SK-N-SH (cell line): ENCODE data around the gene RHBG. TPM values are rescaled to one million over a fixed set of nuclear protein-coding genes. Genes with fewer than 3 reads are reported as not detected.
"Not testable (repeated sequence)": the region's sequence is repeated elsewhere in the genome, so short reads cannot be mapped to it uniquely, and the experiment has no call there.

Source experiments
- CTCF ChIA-PET: fragments of 300-600, 350-600 bp; formaldehyde crosslinking; extraction: SDS; loops from one replicate; lab custom pipeline; 2021; lab: Yijun Ruan, JAX
- POLR2A ChIA-PET: fragments of 350-600 bp; sonication (Branson Sonifier 250); formaldehyde crosslinking; extraction: SDS; loops from one replicate; lab custom pipeline; 2020; ENCODE audit warnings: antibody characterized with exemption, inconsistent platforms; lab: Yijun Ruan, JAX
- DNase-seq: peaks from one replicate; pipeline ENCODE4 v3.0.0; 2012
- H2AFZ ChIP-seq: fragments of 200-600 bp; sonication (generic); 2 replicates; pipeline ENCODE4 v1.8.1; 2016; ENCODE audit warnings: antibody characterized with exemption, mild to moderate bottlenecking, low read depth
- H3F3A ChIP-seq: fragments of 200-600 bp; sonication (generic); replicated peaks from 2 replicates; pipeline ENCODE3; 2016; ENCODE audit warnings: antibody characterized with exemption, mild to moderate bottlenecking; ENCODE audit not compliant: insufficient read depth
- H3K27ac ChIP-seq, 2 experiments: fragments of 200-500 bp in 1 of 2; fragments of 200-600 bp in 1 of 2; sonication (Bioruptor generic) in 1 of 2; sonication (generic), shearing (Covaris generic) in 1 of 2; 2 replicates each; pipeline versions ENCODE4 v1.5.1 to v1.6.1; 2014 to 2016; ENCODE audit warnings: low read depth in 2 of 2, inconsistent platforms in 1 of 2, low read length in 1 of 2, mild to moderate bottlenecking in 1 of 2, mixed read lengths in 1 of 2
- H3K27me3 ChIP-seq: fragments of 200-600 bp; sonication (generic), shearing (Covaris generic); 2 replicates; pipeline ENCODE4 v1.6.1; 2016; ENCODE audit warnings: mixed run types; ENCODE audit not compliant: insufficient read depth
- H3K36me3 ChIP-seq, 2 experiments: fragments of 200-500 bp in 1 of 2; fragments of 200-600 bp in 1 of 2; sonication (Bioruptor generic) in 1 of 2; sonication (generic) in 1 of 2; replicated peaks in 1 of 2; 2 replicates each; pipeline versions ENCODE3 to v1.5.1; 2014 to 2016; ENCODE audit warnings: low read length in 1 of 2, mild to moderate bottlenecking in 1 of 2; ENCODE audit not compliant: insufficient read depth in 2 of 2, control insufficient read depth in 1 of 2
- H3K4me1 ChIP-seq, 2 experiments: fragments of 200-500 bp in 1 of 2; fragments of 200-600 bp in 1 of 2; sonication (Bioruptor generic) in 1 of 2; sonication (generic), shearing (Covaris generic) in 1 of 2; 2 replicates each; pipeline versions ENCODE4 v1.5.1 to v1.6.1; 2014 to 2016; ENCODE audit warnings: low read depth in 1 of 2, low read length in 1 of 2, mixed run types in 1 of 2; ENCODE audit not compliant: insufficient read depth in 2 of 2, control insufficient read depth in 1 of 2
- H3K4me2 ChIP-seq: fragments of 200-600 bp; sonication (generic), shearing (Covaris generic); 2 replicates; pipeline ENCODE4 v1.6.1; 2017; ENCODE audit warnings: mixed run types
- H3K4me3 ChIP-seq, 2 experiments: fragments of 200-500 bp in 1 of 2; fragments of 200-600 bp in 1 of 2; sonication (Bioruptor generic) in 1 of 2; sonication (generic), shearing (Covaris generic) in 1 of 2; 2 replicates each; pipeline versions ENCODE4 v1.5.1 to v1.8.1; 2014 to 2016; ENCODE audit warnings: low read depth in 2 of 2, inconsistent platforms in 1 of 2, low read length in 1 of 2, mild to moderate bottlenecking in 1 of 2, mixed read lengths in 1 of 2, moderate library complexity in 1 of 2
- H3K79me2 ChIP-seq: fragments of 200-600 bp; sonication (generic); 2 replicates; pipeline ENCODE4 v1.8.1; 2017; ENCODE audit warnings: mild to moderate bottlenecking; ENCODE audit not compliant: insufficient read depth
- H3K9ac ChIP-seq: fragments of 200-600 bp; sonication (generic); 2 replicates; pipeline ENCODE4 v1.6.1; 2017; ENCODE audit warnings: mixed run types
- H3K9me2 ChIP-seq: fragments of 200-600 bp; sonication (generic); 2 replicates; pipeline ENCODE4 v1.6.1; 2017; ENCODE audit warnings: mixed run types
- H3K9me3 ChIP-seq: fragments of 200-600 bp; sonication (generic); 2 replicates; pipeline ENCODE4 v1.6.1; 2017; ENCODE audit warnings: mixed run types, mild to moderate bottlenecking, moderate library complexity
- H4K20me1 ChIP-seq: fragments of 200-600 bp; sonication (generic); 2 replicates; pipeline ENCODE4 v1.6.1; 2017; ENCODE audit warnings: mild to moderate bottlenecking, mixed run types; ENCODE audit not compliant: insufficient read depth
- CTCF ChIP-seq: fragments of 200-600 bp; sonication (generic); IDR thresholded peaks from 2 replicates; pipeline ENCODE4 v1.6.1; 2017; ENCODE audit warnings: antibody characterized with exemption, mild to moderate bottlenecking, moderate library complexity
- ELF1 ChIP-seq: IDR thresholded peaks from 2 replicates; pipeline ENCODE4 v1.4.0; 2012
- EZH2phosphoT487 ChIP-seq: fragments of 200-600 bp; sonication (generic); IDR thresholded peaks from 2 replicates; pipeline ENCODE4 v1.6.1; 2017; ENCODE audit warnings: low read depth, mixed run types, mild to moderate bottlenecking, antibody characterized with exemption, moderate library complexity, borderline replicate concordance
- TAF1 ChIP-seq: IDR thresholded peaks from 2 replicates; pipeline ENCODE4 v1.6.1; 2012; ENCODE audit warnings: low read depth, mild to moderate bottlenecking, low read length, moderate library complexity, borderline replicate concordance
- TEAD4 ChIP-seq: IDR thresholded peaks from 2 replicates; pipeline ENCODE4 v1.4.0; 2012; ENCODE audit warnings: mild to moderate bottlenecking, borderline replicate concordance; ENCODE audit not compliant: insufficient read depth
- WGBS: methylation state at CpG from one replicate; pipeline ENCODE4 v1.1.6; 2017; ENCODE audit warnings: low lambda C conversion rate; 5-methylcytosine and 5-hydroxymethylcytosine counted together
- polyA plus RNA-seq, 3 experiments: library from polyadenylated mRNA; depleted of rRNA; stranded (reverse); fragments of >200 nt; gene quantifications; 2 replicates each; pipeline ENCODE4 v1.2.3, GENCODE V29; 2012

RHBG gene
- polyA plus RNA-seq, 1 of the 3 experiments (the other 2 are of a cell fraction) = 0.18 TPM

GRCh38 chr1:156320560-156320959 is 48.5 kb upstream of the RHBG start:
- ChIA-PET CTCF (interaction anchor here (1.3 to 2.9 kb wide), 5 partner anchors 11 to 106 kb away, joined by 3 to 12 read pairs (median 4); no protein-coding TSS in a partner anchor), POLR2A (no interaction called here)
- H3K79me2 ChIP-seq = peaks cover 14% of the 10 kb centered on the region; the same call in 1 of the 2 replicates
- H3K9ac ChIP-seq = no peak overlapping the region
- H4K20me1 ChIP-seq = 0 out of 2 replicates have a peak, but pooled peaks cover 3% of the 10 kb centered on the region
- TF ChIP-seq TEAD4 (no peak), EZH2phosphoT487 (no peak), ELF1 (no peak)
- 87% methylated on average over 3 of the region's 3 CpGs for WGBS
- H2AFZ ChIP-seq = no peak overlapping the region
- peaks cover 11% of the 10 kb centered on the region for H3F3A ChIP-seq
- no peaks in the 10 kb centered on the region for H3K27me3 ChIP-seq
- no peaks in the 10 kb centered on the region for H3K9me2 ChIP-seq
- DNase-seq = no peak
- no peak overlapping the region for H3K4me3 ChIP-seq
- no peak overlapping the region for H3K27ac ChIP-seq
- H3K4me1 ChIP-seq = no peaks in the 10 kb centered on the region
- H3K4me2 ChIP-seq = no peak overlapping the region
- H3K9me3 ChIP-seq = no peaks in the 10 kb centered on the region
- peaks cover 74 to 92% of the 10 kb centered on the region in 2 experiments for H3K36me3 ChIP-seq

GRCh38 chr1:156323179-156323578 is 45.8 kb upstream of the RHBG start:
- H3K4me2 ChIP-seq, H3F3A ChIP-seq, H3K27me3 ChIP-seq, H3K9me2 ChIP-seq, H4K20me1 ChIP-seq, H3K27ac ChIP-seq, DNase-seq, H3K4me3 ChIP-seq, H3K9ac ChIP-seq, H2AFZ ChIP-seq, H3K9me3 ChIP-seq, H3K4me1 ChIP-seq: not testable (repeated sequence)
- Histone ChIP-seq H3K79me2 (peaks cover 20% of the 10 kb centered on the region; the same call in 1 of the 2 replicates), H3K36me3 (peaks cover 49 to 74% of the 10 kb centered on the region in 2 experiments)
- ChIA-PET CTCF (interaction anchor here (1.1 to 1.5 kb wide), 4 partner anchors 13 to 123 kb away, joined by 3 to 4 read pairs (median 3); no protein-coding TSS in a partner anchor), POLR2A (interaction anchor here (0.7 kb wide), 1 partner anchor 20 kb away, joined by 4 read pairs; no protein-coding TSS in a partner anchor)
- WGBS = 88% methylated on average over 9 of the region's 9 CpGs

- peaks cover 41 to 44% of the 10 kb centered on the region in 2 experiments for H3K36me3 ChIP-seq
- H4K20me1 ChIP-seq = peaks cover 18% of the 10 kb centered on the region
- H3K27me3 ChIP-seq = no peaks in the 10 kb centered on the region
- CTCF ChIA-PET = interaction anchor here (0.7 to 2.8 kb wide), 11 partner anchors 11 to 207 kb away, joined by 3 to 11 read pairs (median 4); partner anchors contain the start of gene SMG5
- no peak for DNase-seq
- H3K9me3 ChIP-seq = no peaks in the 10 kb centered on the region
- peaks cover 60% of the 10 kb centered on the region for H3K79me2 ChIP-seq
- no peaks in the 10 kb centered on the region for H3F3A ChIP-seq
- no peak overlapping the region for H3K27ac ChIP-seq
- no peak overlapping the region for H3K9ac ChIP-seq
- H3K9me2 ChIP-seq = no peaks in the 10 kb centered on the region
- TF ChIP-seq TAF1 (no peak), CTCF (peak; percentile 52)
- TF ChIP-seq, all 33 proteins: peak for 1
- Histone ChIP-seq H2AFZ (no peak overlapping the region), H3K4me1 (peaks cover 9 to 12% of the 10 kb centered on the region in 2 experiments; a peak in 3 of 4 replicates), H3K4me2 (peak overlapping the region; percentile 73), H3K4me3 (peak overlapping the region; percentile 63 to 78; a peak in 3 of 4 replicates)
- POLR2A ChIA-PET = no interaction called here
- WGBS = 57% methylated on average over 4 of the region's 4 CpGs
These were observed 32.8 kb upstream of the RHBG start for GRCh38 chr1:156336242-156336641.
